Measurements from ENCODE around the gene OR10AD1.

- no peak for TF ChIP-seq POLR2A (IDR thresholded peaks at IDR 0.05; ENCODE audit: extremely low read depth, insufficient read length)
- TF ChIP-seq CTCF (IDR thresholded peaks at IDR 0.05; ENCODE audit: low read depth, low read length) = no peak
- no peak for TF ChIP-seq MYC (IDR thresholded peaks at IDR 0.05; ENCODE audit: low read depth, low read length)
- no peak for TF ChIP-seq MAX (IDR thresholded peaks at IDR 0.05; ENCODE audit: low read depth, low read length)
Observed at GRCh38 chr12:48221645-48222044, 18.6 kb upstream of the OR10AD1 start.
